ENCODE results near the gene XPNPEP2. TPM values are rescaled to one million over a fixed set of nuclear protein-coding genes. Genes with fewer than 3 reads are reported as not detected.
A peak's percentile ranks its signal among the peaks of the same experiment; 100 is the strongest.

The XPNPEP2 gene
- total RNA-seq, 2 donors from 2014 or later = 0.52 to 5.6 TPM

DNA sequence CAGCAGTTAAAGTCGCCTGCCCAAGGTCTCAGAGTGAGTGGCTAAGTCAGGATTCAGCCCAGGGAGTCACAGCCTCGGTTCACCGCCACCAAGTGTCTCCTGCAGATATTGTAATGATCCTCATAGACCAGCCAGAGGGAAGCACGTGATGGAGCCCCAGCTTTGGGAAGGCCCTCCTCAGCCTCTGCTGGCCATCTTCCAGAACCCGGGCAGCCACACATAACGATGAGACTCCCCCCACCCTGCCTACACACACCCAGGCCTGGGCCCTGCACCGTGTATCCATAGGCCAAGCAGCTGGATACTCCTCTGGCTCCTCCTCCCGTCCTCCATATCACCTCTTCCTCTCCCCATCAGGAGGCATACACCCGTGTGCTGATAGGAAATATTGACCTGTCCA lies 21.4 kb downstream of the XPNPEP2 start:
- H3K27ac ChIP-seq = peak overlapping the region in 1 of 4 donors; percentile 28
- H3K4me3 ChIP-seq = no peak overlapping the region
- H3K36me3 ChIP-seq (replicated peaks in 1 of 2; ENCODE audit: insufficient read depth in 1 of 2, low read depth in 2 of 2) = no peaks in the 10 kb centered on the region
- intact Hi-C loops (cut with DNase I) = no loop called here
- H3K27me3 ChIP-seq = no peaks in the 10 kb centered on the region
- no peak for DNase-seq
- no peak for ATAC-seq
- WGBS, 2 donors = 55 to 62% methylated on average over 5 to 7 of the region's 9 CpGs
- H3K9me3 ChIP-seq = no peaks in the 10 kb centered on the region
- TF ChIP-seq, protein P1, sequence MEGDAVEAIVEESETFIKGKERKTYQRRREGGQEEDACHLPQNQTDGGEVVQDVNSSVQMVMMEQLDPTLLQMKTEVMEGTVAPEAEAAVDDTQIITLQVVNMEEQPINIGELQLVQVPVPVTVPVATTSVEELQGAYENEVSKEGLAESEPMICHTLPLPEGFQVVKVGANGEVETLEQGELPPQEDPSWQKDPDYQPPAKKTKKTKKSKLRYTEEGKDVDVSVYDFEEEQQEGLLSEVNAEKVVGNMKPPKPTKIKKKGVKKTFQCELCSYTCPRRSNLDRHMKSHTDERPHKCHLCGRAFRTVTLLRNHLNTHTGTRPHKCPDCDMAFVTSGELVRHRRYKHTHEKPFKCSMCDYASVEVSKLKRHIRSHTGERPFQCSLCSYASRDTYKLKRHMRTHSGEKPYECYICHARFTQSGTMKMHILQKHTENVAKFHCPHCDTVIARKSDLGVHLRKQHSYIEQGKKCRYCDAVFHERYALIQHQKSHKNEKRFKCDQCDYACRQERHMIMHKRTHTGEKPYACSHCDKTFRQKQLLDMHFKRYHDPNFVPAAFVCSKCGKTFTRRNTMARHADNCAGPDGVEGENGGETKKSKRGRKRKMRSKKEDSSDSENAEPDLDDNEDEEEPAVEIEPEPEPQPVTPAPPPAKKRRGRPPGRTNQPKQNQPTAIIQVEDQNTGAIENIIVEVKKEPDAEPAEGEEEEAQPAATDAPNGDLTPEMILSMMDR (IDR thresholded peaks at IDR 0.05) = no peak
- no peak for TF ChIP-seq POLR2A (IDR thresholded peaks at IDR 0.05)
- H3K4me1 ChIP-seq = no peaks in the 10 kb centered on the region

DNA sequence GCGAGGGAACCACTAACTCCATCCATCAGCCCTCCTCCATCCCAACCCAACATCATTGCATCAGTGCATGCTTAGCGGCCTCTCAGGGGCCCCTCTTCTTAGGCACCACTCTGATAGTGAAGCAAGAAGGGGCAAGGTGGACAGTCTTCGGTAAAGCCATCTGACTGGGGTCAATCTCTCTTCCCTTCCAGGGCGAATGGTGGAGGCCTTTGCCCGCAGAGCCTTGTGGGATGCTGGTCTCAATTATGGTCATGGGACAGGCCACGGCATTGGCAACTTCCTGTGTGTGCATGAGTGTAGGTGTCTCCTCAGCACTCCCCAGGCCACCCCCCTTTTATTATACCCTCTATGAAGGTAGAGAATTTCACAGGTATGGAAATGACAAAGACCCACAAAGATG lies 22.2 kb downstream of the XPNPEP2 start:
- TF ChIP-seq POLR2A (IDR thresholded peaks at IDR 0.05) = no peak
- TF ChIP-seq, protein P1 (IDR thresholded peaks at IDR 0.05) = no peak
- no peaks in the 10 kb centered on the region for H3K27me3 ChIP-seq
- 84% methylated on average over 6 of the region's 6 CpGs; no CpG with 5 or more reads in 1 of the 2 donors for WGBS, 2 donors
- no peaks in the 10 kb centered on the region for H3K4me1 ChIP-seq
- H3K9me3 ChIP-seq = no peaks in the 10 kb centered on the region
- DNase-seq (no peak), ATAC-seq (no peak)
- H3K4me3 ChIP-seq = no peak overlapping the region
- intact Hi-C loops (cut with DNase I) = no loop called here
- no peak overlapping the region for H3K27ac ChIP-seq
- H3K36me3 ChIP-seq (replicated peaks in 1 of 2; ENCODE audit: insufficient read depth in 1 of 2, low read depth in 2 of 2) = no peaks in the 10 kb centered on the region

DNA sequence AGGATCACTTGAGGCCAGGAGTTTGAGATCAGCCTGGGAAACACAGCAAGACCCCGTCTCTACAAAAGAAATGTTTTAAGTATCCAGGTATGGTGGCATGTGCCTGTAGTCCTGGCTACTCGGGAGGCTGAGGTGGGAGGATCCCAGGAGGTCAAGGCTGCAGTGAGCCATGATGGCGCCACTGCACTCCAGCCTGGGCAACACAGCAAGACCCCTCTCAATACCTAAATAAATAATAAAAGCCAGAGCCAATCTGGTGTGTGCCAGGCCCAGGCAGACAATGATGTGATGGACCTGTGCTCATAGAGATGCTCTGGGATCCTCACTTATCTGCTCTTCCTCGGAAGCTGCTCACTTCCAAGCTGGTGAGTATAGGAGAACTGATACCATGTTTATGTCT lies 22.8 kb downstream of the XPNPEP2 start:
- H3K4me1 ChIP-seq = no peaks in the 10 kb centered on the region
- no peak overlapping the region for H3K27ac ChIP-seq
- no peak for DNase-seq
- 74 to 93% methylated on average over 4 of the region's 4 CpGs for WGBS, 2 donors
- no peak for ATAC-seq
- no peaks in the 10 kb centered on the region for H3K36me3 ChIP-seq (replicated peaks in 1 of 2; ENCODE audit: insufficient read depth in 1 of 2, low read depth in 2 of 2)
- intact Hi-C loops (cut with DNase I) = no loop called here
- H3K4me3 ChIP-seq = no peak overlapping the region
- TF ChIP-seq, protein P1 (IDR thresholded peaks at IDR 0.05) = no peak
- TF ChIP-seq POLR2A (IDR thresholded peaks at IDR 0.05) = no peak
- H3K9me3 ChIP-seq = no peaks in the 10 kb centered on the region
- H3K27me3 ChIP-seq = no peaks in the 10 kb centered on the region

DNA sequence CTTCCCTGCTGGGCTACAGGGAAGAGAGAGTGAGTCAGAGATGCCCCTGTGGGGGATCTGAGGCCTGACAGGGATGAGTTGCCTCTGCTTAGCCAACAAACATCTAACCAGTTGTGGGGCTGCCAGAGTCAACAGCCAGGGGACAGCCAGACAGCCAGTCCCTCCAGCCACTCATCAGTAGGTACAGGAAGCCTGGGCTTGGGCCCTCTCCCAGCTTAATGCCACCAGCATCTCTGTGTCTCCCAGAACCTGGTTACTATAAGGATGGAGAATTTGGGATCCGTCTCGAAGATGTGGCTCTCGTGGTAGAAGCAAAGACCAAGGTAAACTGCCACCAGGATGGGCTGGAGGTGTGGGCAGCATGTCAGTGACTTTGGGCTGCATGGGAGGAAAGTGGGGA lies 23.7 kb downstream of the XPNPEP2 start:
- Histone ChIP-seq H3K27ac (no peak overlapping the region), H3K27me3 (no peaks in the 10 kb centered on the region), H3K9me3 (no peaks in the 10 kb centered on the region), H3K36me3 (replicated peaks in 1 of 2; ENCODE audit: insufficient read depth in 1 of 2, low read depth in 2 of 2) (no peaks in the 10 kb centered on the region), H3K4me3 (no peak overlapping the region), H3K4me1 (no peaks in the 10 kb centered on the region)
- intact Hi-C loops (cut with DNase I) = no loop called here
- WGBS, 2 donors = 64 to 73% methylated on average over 3 of the region's 3 CpGs
- ATAC-seq (no peak), DNase-seq (no peak)
- no peak for TF ChIP-seq POLR2A (IDR thresholded peaks at IDR 0.05)
- TF ChIP-seq, protein P1 (IDR thresholded peaks at IDR 0.05) = no peak

DNA sequence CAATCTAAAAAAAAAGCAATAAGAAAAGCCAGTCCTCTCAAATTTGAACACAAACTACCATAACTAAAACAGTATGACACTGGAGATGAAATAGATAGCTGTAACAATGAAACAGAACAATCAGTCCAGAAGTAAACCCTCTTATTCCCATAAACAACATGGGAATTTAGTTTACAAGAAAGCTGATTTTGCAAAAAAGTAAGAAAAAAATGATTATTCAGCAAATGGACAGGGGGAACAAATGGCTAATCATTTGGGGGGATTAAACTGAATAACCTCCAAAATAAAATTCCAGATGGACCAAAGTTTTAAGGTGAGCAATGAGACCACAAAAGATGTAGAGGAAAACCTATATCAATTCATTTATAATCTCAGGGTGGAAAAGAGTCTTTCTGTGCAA lies 24.9 kb downstream of the XPNPEP2 start:
- Histone ChIP-seq H3K36me3 (replicated peaks in 1 of 2; ENCODE audit: insufficient read depth in 1 of 2, low read depth in 2 of 2) (no peaks in the 10 kb centered on the region), H3K9me3 (no peaks in the 10 kb centered on the region), H3K27me3 (no peaks in the 10 kb centered on the region), H3K4me3 (no peak overlapping the region), H3K27ac (no peak overlapping the region), H3K4me1 (no peaks in the 10 kb centered on the region)
- TF ChIP-seq, protein P1 (IDR thresholded peaks at IDR 0.05) = no peak
- no peak for TF ChIP-seq POLR2A (IDR thresholded peaks at IDR 0.05)
- ATAC-seq (no peak), DNase-seq (no peak)
- intact Hi-C loops (cut with DNase I) = no loop called here
